Measurements from ENCODE around the gene PPP2R5C. TPM values are rescaled to one million over a fixed set of nuclear protein-coding genes. Genes with fewer than 3 reads are reported as not detected.

PPP2R5C gene
- total RNA-seq, 1 experiment from 2014 or later: 120 TPM

DNA sequence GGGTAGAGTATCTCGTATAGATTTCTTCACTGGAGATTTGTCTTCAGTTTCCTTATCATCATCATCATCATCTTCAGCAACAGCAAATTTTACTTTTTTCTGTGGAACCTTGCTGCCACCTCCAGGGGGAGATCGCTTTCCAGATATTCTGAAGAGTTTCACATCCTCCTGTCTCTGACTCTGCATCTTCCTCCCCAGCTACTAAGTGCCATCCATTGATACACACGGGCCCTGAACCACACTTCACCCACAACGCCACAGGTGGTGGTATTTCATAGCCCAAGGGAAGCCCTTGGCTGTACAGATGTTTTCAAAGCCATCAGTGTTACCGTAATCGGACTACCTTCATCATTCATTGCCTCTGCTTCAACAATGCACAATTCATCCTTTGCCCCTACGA lies 82.2 kb downstream of the PPP2R5C start:
- Mint-ChIP-seq H3K36me3 (ENCODE audit: insufficient read depth, unreplicated experiment) (peaks cover 9% of the 10 kb centered on the region), H3K4me1 (ENCODE audit: low read depth, unreplicated experiment) (no peaks in the 10 kb centered on the region), H3K27me3 (ENCODE audit: unreplicated experiment) (no peaks in the 10 kb centered on the region), H3K27ac (ENCODE audit: unreplicated experiment) (no peak overlapping the region), H3K4me3 (ENCODE audit: low read depth, unreplicated experiment) (no peak overlapping the region), H3K9me3 (ENCODE audit: low read depth, unreplicated experiment) (no peaks in the 10 kb centered on the region)
- DNase-seq: peak; percentile 9
- BruUV-seq (replicated peaks): no TSS peak
- intact Hi-C loops (cut with micrococcal nuclease; ENCODE audit: unreplicated experiment): loop anchor here (5.0 kb wide), 1 partner anchor 71 kb away; no protein-coding TSS in a partner anchor
- CTCF ChIA-PET: interaction anchor here (0.7 kb wide), 1 partner anchor 229 kb away, joined by 6 read pairs; no protein-coding TSS in a partner anchor
- no peak for TF ChIP-seq CTCF (IDR thresholded peaks at IDR 0.05; ENCODE audit: unreplicated experiment)

DNA sequence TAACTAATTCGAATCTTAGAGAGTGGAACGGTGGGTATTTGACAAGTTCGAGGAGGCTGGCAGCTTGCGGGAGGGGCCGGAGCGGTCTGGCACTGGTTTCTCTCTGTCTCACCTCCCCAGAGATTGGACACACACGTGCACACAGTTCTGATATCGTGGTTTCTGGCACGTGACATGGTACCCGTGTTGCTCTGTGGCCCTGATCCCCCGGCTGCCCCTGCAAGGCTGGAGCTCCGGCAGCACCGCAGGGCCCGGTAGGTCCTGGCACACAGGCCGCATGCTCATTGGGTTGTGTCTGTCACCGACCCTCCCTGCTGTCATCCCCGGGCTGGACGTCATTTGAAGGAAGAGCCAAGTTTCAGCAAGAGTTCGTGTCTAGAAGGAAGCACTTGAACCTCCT lies 82.7 kb downstream of the PPP2R5C start:
- H3K27ac Mint-ChIP-seq (ENCODE audit: unreplicated experiment): no peak overlapping the region
- DNase-seq: no peak
- peaks cover 3% of the 10 kb centered on the region for H3K4me1 Mint-ChIP-seq (ENCODE audit: low read depth, unreplicated experiment)
- CTCF ChIA-PET: interaction anchor here (0.7 kb wide), 1 partner anchor 230 kb away, joined by 6 read pairs; no protein-coding TSS in a partner anchor
- H3K36me3 Mint-ChIP-seq (ENCODE audit: insufficient read depth, unreplicated experiment): peaks cover 8% of the 10 kb centered on the region
- BruUV-seq (replicated peaks): no TSS peak
- no peaks in the 10 kb centered on the region for H3K27me3 Mint-ChIP-seq (ENCODE audit: unreplicated experiment)
- intact Hi-C loops (cut with micrococcal nuclease; ENCODE audit: unreplicated experiment): loop anchor here (5.0 kb wide), 1 partner anchor 72 kb away; no protein-coding TSS in a partner anchor
- no peaks in the 10 kb centered on the region for H3K9me3 Mint-ChIP-seq (ENCODE audit: low read depth, unreplicated experiment)
- TF ChIP-seq CTCF (IDR thresholded peaks at IDR 0.05; ENCODE audit: unreplicated experiment): no peak
- H3K4me3 Mint-ChIP-seq (ENCODE audit: low read depth, unreplicated experiment): no peak overlapping the region

DNA sequence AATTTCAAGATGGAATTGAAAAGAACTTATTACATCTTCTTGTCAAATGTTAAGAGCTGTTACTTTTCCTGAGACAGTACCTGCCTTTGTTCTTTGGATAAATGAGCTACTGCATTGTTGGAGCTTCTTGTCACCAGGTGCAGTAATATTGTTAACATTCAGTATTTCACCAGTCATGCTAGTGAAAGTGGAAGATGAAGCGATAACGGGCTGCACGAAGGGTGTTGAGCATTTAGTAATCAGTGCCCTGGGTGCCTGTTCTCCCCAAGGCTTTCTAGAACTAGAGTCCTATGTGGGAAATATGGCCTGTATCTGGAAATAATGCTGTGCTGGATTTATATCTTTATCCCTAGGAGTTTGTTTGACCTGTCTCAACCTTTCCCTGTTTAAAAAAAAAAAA lies 83.2 kb downstream of the PPP2R5C start:
- CTCF ChIA-PET: no interaction called here

GRCh38 chr14:101845496-101845895 lies 84.0 kb downstream of the PPP2R5C start:
- TF ChIP-seq CTCF (IDR thresholded peaks at IDR 0.05; ENCODE audit: unreplicated experiment): no peak
- Mint-ChIP-seq H3K4me3 (ENCODE audit: low read depth, unreplicated experiment) (no peak overlapping the region), H3K27me3 (ENCODE audit: unreplicated experiment) (no peaks in the 10 kb centered on the region), H3K4me1 (ENCODE audit: low read depth, unreplicated experiment) (peaks cover 11% of the 10 kb centered on the region), H3K27ac (ENCODE audit: unreplicated experiment) (no peak overlapping the region), H3K9me3 (ENCODE audit: low read depth, unreplicated experiment) (no peaks in the 10 kb centered on the region), H3K36me3 (ENCODE audit: insufficient read depth, unreplicated experiment) (peaks cover 4% of the 10 kb centered on the region)
- no TSS peak for BruUV-seq (replicated peaks)
- intact Hi-C loops (cut with micrococcal nuclease; ENCODE audit: unreplicated experiment): no loop called here
- DNase-seq: no peak
- CTCF ChIA-PET: interaction anchor here (0.6 kb wide), 1 partner anchor 74 kb away, joined by 3 read pairs; no protein-coding TSS in a partner anchor

More for the DNA sequence above, 83.2 kb downstream of the PPP2R5C start:
- no peak overlapping the region for H3K4me3 Mint-ChIP-seq (ENCODE audit: low read depth, unreplicated experiment)
- no peak overlapping the region for H3K27ac Mint-ChIP-seq (ENCODE audit: unreplicated experiment)
- H3K4me1 Mint-ChIP-seq (ENCODE audit: low read depth, unreplicated experiment): peaks cover 8% of the 10 kb centered on the region
- no TSS peak for BruUV-seq (replicated peaks)
- H3K27me3 Mint-ChIP-seq (ENCODE audit: unreplicated experiment): no peaks in the 10 kb centered on the region
- intact Hi-C loops (cut with micrococcal nuclease; ENCODE audit: unreplicated experiment): loop anchor here (5.0 kb wide), 1 partner anchor 72 kb away; no protein-coding TSS in a partner anchor
- peaks cover 4% of the 10 kb centered on the region for H3K36me3 Mint-ChIP-seq (ENCODE audit: insufficient read depth, unreplicated experiment)
- no peaks in the 10 kb centered on the region for H3K9me3 Mint-ChIP-seq (ENCODE audit: low read depth, unreplicated experiment)
- DNase-seq: no peak
- TF ChIP-seq CTCF (IDR thresholded peaks at IDR 0.05; ENCODE audit: unreplicated experiment): no peak
